ENCODE data around the gene PRSS21. TPM values are rescaled to one million over a fixed set of nuclear protein-coding genes. Genes with fewer than 3 reads are reported as not detected.

PRSS21 gene
- polyA plus RNA-seq, 1 of the 3 experiments (the other 2 are of a cell fraction) = not detected

DNA sequence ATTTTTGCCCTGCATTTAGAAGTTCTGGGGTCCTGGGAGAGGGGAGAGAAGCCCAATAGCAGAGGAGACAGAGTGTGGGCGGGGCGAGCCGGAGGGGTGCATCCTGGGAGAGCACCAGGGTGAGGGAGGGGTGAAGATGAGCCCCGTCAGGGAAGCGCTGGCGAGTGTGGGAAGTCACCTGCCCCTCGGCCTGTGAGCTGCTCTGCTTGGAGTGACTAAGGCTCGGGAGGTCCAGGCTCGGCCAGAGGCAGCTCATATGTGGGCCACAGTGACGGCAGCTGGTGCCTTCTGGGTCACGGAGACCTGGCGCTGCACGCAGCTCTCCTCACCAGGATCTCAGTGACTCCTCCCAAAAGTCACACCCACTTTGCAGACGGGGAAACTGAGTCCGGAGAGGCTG, 14.2 kb downstream of the PRSS21 start:
- WGBS (ENCODE audit: low lambda C conversion rate) = 77% methylated on average over 15 of the region's 15 CpGs

DNA sequence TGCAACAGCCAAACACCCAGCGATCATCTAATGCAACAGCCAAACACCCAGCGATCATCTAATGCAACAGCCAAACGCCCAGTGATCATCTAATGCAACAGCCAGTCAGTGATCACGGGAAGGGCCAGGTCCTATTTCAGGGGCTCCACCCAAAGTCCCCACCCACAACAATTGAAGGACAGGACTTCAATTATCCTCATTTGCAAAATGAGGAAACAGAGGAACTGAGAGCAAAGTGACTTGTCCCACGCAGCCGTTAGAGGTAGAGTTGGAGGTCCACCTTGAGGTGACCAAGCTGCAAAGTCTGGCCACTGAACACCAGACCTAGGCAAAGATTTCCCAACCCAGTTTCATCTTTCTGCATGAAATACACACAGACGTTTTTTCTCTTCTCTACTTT, 16.7 kb downstream of the PRSS21 start:
- H2AFZ ChIP-seq (ENCODE audit: low read depth) = no peak overlapping the region
- no peak for TF ChIP-seq MEF2A (IDR thresholded peaks at IDR 0.05; ENCODE audit: borderline replicate concordance, low read depth)
- TF ChIP-seq MXI1 (IDR thresholded peaks at IDR 0.05; ENCODE audit: low read depth, low read length) = no peak
- no peak for TF ChIP-seq SMC3 (IDR thresholded peaks at IDR 0.05; ENCODE audit: low read depth, low read length)
- TF ChIP-seq MAX (IDR thresholded peaks at IDR 0.05; ENCODE audit: low read depth) = no peak
- no peak for TF ChIP-seq TEAD4 (IDR thresholded peaks at IDR 0.05; ENCODE audit: borderline replicate concordance, insufficient read depth)
- TF ChIP-seq, protein P1, sequence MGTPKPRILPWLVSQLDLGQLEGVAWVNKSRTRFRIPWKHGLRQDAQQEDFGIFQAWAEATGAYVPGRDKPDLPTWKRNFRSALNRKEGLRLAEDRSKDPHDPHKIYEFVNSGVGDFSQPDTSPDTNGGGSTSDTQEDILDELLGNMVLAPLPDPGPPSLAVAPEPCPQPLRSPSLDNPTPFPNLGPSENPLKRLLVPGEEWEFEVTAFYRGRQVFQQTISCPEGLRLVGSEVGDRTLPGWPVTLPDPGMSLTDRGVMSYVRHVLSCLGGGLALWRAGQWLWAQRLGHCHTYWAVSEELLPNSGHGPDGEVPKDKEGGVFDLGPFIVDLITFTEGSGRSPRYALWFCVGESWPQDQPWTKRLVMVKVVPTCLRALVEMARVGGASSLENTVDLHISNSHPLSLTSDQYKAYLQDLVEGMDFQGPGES (IDR thresholded peaks at IDR 0.05; ENCODE audit: low read depth, low read length) = no peak
- no peak for TF ChIP-seq RAD21 (IDR thresholded peaks at IDR 0.05; ENCODE audit: low read length)
- no peak for TF ChIP-seq REST (IDR thresholded peaks at IDR 0.05; ENCODE audit: low read depth, low read length)
- TF ChIP-seq EZH2phosphoT487 (IDR thresholded peaks at IDR 0.05; ENCODE audit: borderline replicate concordance, low read depth) = no peak
- TF ChIP-seq, protein P2, sequence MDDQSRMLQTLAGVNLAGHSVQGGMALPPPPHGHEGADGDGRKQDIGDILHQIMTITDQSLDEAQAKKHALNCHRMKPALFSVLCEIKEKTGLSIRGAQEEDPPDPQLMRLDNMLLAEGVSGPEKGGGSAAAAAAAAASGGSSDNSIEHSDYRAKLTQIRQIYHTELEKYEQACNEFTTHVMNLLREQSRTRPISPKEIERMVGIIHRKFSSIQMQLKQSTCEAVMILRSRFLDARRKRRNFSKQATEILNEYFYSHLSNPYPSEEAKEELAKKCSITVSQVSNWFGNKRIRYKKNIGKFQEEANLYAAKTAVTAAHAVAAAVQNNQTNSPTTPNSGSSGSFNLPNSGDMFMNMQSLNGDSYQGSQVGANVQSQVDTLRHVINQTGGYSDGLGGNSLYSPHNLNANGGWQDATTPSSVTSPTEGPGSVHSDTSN (IDR thresholded peaks at IDR 0.05) = no peak
- TF ChIP-seq ELF1 (IDR thresholded peaks at IDR 0.05) = no peak
- H3K4me2 ChIP-seq = no peak overlapping the region
- no peak overlapping the region for H3K9ac ChIP-seq
- WGBS (ENCODE audit: low lambda C conversion rate) = 51% methylated on average over 5 of the region's 7 CpGs
- no peaks in the 10 kb centered on the region for H4K20me1 ChIP-seq (ENCODE audit: insufficient read depth)
- no peaks in the 10 kb centered on the region for H3K36me3 ChIP-seq (replicated peaks in 1 of 2; ENCODE audit: control insufficient read depth in 1 of 2, insufficient read depth in 2 of 2, low read length in 1 of 2)
- CTCF ChIA-PET = no interaction called here
- H3K9me3 ChIP-seq = no peaks in the 10 kb centered on the region
- H3K4me1 ChIP-seq (ENCODE audit: control insufficient read depth in 1 of 2, insufficient read depth in 2 of 2, low read depth in 1 of 2, low read length in 1 of 2) = peaks cover 4 to 15% of the 10 kb centered on the region in 2 experiments; a peak in 1 of 4 replicates
- H3K79me2 ChIP-seq (ENCODE audit: insufficient read depth) = no peaks in the 10 kb centered on the region
- no peaks in the 10 kb centered on the region; the same call in 1 of the 2 replicates for H3K27me3 ChIP-seq (ENCODE audit: insufficient read depth)
- H3F3A ChIP-seq (replicated peaks; ENCODE audit: insufficient read depth) = peaks cover 9% of the 10 kb centered on the region
- no peak overlapping the region for H3K4me3 ChIP-seq (ENCODE audit: low read depth in 2 of 2, low read length in 1 of 2)
- POLR2A ChIA-PET = no interaction called here
- DNase-seq = no peak
- H3K27ac ChIP-seq (ENCODE audit: low read depth in 2 of 2, low read length in 1 of 2) = no peak overlapping the region
- H3K9me2 ChIP-seq = no peaks in the 10 kb centered on the region

More for the DNA sequence above, 14.2 kb downstream of the PRSS21 start:
- POLR2A ChIA-PET = no interaction called here
- Histone ChIP-seq H3K4me2 (no peak overlapping the region), H3K9ac (no peak overlapping the region), H2AFZ (ENCODE audit: low read depth) (no peak overlapping the region), H3K9me3 (no peaks in the 10 kb centered on the region), H3K36me3 (replicated peaks in 1 of 2; ENCODE audit: control insufficient read depth in 1 of 2, insufficient read depth in 2 of 2, low read length in 1 of 2) (no peaks in the 10 kb centered on the region), H3K79me2 (ENCODE audit: insufficient read depth) (no peaks in the 10 kb centered on the region), H3K4me3 (ENCODE audit: low read depth in 2 of 2, low read length in 1 of 2) (no peak overlapping the region), H4K20me1 (ENCODE audit: insufficient read depth) (no peaks in the 10 kb centered on the region), H3K9me2 (no peaks in the 10 kb centered on the region), H3F3A (replicated peaks; ENCODE audit: insufficient read depth) (peaks cover 9% of the 10 kb centered on the region), H3K27ac (ENCODE audit: low read depth in 2 of 2, low read length in 1 of 2) (no peak overlapping the region), H3K4me1 (ENCODE audit: control insufficient read depth in 1 of 2, insufficient read depth in 2 of 2, low read depth in 1 of 2, low read length in 1 of 2) (peaks cover 3 to 15% of the 10 kb centered on the region in 2 experiments; a peak in 1 of 4 replicates), H3K27me3 (ENCODE audit: insufficient read depth) (no peaks in the 10 kb centered on the region; the same call in 1 of the 2 replicates)
- no peak for DNase-seq
- CTCF ChIA-PET = interaction anchor here (1.0 to 2.8 kb wide), 4 partner anchors 9 to 37 kb away, joined by 3 to 16 read pairs (median 5); no protein-coding TSS in a partner anchor
- no peak for TF ChIP-seq POLR2AphosphoS5 (IDR thresholded peaks at IDR 0.05; ENCODE audit: low read depth, low read length)
- TF ChIP-seq GABPA (IDR thresholded peaks at IDR 0.05; ENCODE audit: low read depth) = no peak
- no peak for TF ChIP-seq FOSL2 (IDR thresholded peaks at IDR 0.05; ENCODE audit: borderline replicate concordance, low read depth)
- TF ChIP-seq, protein P1 (IDR thresholded peaks at IDR 0.05; ENCODE audit: low read depth, low read length) = no peak
- TF ChIP-seq ELF1 (IDR thresholded peaks at IDR 0.05) = no peak
- TF ChIP-seq, protein P3, sequence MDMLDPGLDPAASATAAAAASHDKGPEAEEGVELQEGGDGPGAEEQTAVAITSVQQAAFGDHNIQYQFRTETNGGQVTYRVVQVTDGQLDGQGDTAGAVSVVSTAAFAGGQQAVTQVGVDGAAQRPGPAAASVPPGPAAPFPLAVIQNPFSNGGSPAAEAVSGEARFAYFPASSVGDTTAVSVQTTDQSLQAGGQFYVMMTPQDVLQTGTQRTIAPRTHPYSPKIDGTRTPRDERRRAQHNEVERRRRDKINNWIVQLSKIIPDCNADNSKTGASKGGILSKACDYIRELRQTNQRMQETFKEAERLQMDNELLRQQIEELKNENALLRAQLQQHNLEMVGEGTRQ (IDR thresholded peaks at IDR 0.05; ENCODE audit: borderline replicate concordance, low read depth, low read length) = no peak
